OCI-LY3 (cell line): ENCODE data around the gene ADARB2.

Source experiments
- EZH2phosphoT487 ChIP-seq: fragments of 200-600 bp; shearing (Covaris generic); IDR thresholded peaks from 2 replicates; pipeline ENCODE4 v1.6.1; 2018; ENCODE audit warnings: antibody characterized with exemption, mixed run types, low read depth
- TF ChIP-seq, protein P1 (sequence below): fragments of 200-600, 300-600 bp; sonication (generic); IDR thresholded peaks from 2 replicates; pipeline ENCODE4 v1.5.1; 2014; ENCODE audit warnings: antibody characterized with exemption, low read length, low read depth

DNA sequence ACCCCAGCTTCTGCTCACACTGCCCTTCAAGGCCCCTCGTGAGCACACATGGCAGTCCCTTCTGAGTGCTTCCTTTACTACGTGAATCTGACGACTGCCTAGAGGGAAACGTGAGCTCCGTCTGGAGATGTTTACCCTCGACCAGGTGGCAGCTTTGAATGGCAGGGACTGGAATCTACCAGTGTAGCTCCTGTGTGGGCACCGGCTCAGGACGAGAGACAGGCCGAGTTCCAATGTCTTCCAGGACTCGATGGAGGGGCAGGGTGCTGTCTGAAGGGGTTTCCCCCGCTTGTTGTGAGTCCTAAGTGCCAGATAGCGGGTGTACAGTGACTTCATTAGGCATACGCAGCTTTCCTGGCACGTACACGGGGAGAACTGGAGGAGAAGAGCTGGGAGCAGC lies 229.9 kb downstream of the ADARB2 start:
- TF ChIP-seq, protein P1, sequence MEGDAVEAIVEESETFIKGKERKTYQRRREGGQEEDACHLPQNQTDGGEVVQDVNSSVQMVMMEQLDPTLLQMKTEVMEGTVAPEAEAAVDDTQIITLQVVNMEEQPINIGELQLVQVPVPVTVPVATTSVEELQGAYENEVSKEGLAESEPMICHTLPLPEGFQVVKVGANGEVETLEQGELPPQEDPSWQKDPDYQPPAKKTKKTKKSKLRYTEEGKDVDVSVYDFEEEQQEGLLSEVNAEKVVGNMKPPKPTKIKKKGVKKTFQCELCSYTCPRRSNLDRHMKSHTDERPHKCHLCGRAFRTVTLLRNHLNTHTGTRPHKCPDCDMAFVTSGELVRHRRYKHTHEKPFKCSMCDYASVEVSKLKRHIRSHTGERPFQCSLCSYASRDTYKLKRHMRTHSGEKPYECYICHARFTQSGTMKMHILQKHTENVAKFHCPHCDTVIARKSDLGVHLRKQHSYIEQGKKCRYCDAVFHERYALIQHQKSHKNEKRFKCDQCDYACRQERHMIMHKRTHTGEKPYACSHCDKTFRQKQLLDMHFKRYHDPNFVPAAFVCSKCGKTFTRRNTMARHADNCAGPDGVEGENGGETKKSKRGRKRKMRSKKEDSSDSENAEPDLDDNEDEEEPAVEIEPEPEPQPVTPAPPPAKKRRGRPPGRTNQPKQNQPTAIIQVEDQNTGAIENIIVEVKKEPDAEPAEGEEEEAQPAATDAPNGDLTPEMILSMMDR: no peak
- no peak for TF ChIP-seq EZH2phosphoT487
